HUDEP-2 (cell line): ENCODE measurements around the gene INSIG1.
A peak's percentile ranks its signal among the peaks of the same experiment; 100 is the strongest.

Experiments
- DNase-seq, 76 experiments: peaks; one replicate each; lab custom pipeline; 2025; ENCODE audit not compliant: unreplicated experiment in 76 of 76; lab: John Stamatoyannopoulos, UW

The INSIG1 gene

DNA sequence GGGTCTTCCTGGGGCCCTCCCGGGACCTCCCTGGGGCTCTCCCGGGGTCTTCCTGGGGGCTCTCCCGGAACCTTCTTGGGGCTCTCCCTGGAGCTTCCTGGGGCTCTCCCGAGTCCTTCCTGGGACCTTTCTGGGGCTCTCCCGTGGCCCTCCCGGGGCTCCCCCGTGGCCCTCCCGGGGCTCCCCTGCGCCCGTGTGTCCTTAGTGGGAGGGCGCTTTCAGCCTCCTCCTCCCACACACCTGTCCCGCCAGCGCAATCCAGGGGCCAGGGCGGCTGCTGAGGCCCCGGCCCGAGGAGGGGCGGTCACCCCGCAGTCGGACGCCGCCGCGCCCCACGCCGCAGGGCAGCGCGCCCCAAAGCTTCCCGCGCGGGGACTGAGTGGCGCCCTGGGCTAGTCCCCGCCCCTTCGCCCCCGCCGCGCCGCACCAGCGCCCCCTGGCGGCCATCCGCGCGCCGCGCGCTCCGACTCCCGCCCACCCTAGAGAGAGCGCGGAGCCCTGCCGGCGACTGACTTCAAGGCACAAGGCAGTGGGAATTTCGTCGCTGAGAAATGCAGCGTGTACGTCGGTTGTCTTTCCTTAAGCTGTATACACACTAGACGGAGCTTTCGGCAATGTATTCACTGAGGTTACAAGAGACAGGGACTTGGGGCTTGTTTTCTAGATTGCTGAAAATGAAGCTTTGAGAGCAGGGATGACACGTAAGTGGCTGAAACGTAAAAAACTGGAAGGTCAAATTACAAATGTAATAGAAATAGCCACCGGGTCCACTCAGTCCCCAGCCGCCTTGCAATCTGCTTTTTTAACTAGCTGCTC lies 47.1 kb downstream of the INSIG1 start:
- peak in 73 of 76 experiments; percentile 1 to 88 (median 60) for DNase-seq

GRCh38 chr7:155345490-155345889 lies 47.8 kb downstream of the INSIG1 start:
- no peak for DNase-seq

- DNase-seq = no peak
These were observed 48.6 kb downstream of the INSIG1 start for GRCh38 chr7:155346285-155346684.

DNA sequence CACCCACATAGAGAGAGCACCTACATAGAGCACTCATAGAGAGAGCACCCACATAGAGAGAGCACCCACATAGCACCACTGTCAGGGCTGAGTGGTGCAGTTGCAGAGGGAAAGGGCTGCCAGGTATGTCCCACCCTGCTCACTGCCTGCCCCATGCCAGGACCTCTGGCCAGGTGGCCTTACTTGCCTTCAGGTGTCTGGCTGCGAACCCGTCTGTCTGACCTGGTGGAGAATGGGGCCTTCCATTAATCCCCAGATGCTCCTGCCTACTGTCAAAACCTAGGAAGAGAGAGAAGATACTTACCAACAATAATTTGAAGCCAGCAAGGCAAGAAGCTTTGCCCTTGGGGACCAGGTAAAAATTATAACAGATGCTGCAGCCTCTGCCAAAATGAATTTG lies 51.1 kb downstream of the INSIG1 start:
- no peak for DNase-seq

- no peak for DNase-seq
These were observed 52.1 kb downstream of the INSIG1 start for GRCh38 chr7:155349601-155350331.

DNA sequence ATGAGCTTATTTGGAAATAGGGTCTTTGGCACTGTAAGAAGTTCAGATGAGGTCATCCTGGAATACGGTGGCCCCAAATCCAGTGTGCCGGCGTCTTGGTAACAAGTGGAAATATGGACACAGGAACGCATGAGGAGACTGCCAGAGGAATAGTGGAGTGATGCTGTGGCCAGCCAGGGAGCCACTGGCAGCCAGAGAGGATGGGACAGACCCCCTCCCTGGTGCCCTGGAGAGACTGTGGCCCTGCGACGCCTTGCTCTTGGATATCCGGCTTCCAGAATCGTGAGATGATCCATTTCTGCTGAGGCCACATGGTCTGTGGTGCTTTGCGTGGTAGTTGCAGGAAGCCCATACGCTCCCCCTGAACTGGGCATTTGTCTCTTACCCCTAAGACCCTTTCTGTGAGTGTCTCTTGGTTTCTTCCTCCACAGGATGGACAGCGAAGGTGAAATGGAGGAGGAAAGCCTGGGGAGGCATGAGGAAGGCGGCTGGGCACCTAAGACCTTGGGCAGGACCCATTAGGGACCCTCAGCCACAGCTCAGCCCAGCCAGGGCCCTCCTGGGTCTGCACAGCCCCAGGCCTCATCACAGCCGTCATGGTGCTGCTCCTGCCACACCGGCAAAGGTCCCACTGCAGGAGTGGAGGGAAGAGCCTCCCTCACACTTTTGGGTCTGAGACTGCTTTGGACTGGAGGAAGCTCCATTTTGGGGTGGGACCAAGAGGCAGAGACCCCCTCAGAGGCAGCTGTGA lies 53.6 kb downstream of the INSIG1 start:
- DNase-seq = no peak

DNA sequence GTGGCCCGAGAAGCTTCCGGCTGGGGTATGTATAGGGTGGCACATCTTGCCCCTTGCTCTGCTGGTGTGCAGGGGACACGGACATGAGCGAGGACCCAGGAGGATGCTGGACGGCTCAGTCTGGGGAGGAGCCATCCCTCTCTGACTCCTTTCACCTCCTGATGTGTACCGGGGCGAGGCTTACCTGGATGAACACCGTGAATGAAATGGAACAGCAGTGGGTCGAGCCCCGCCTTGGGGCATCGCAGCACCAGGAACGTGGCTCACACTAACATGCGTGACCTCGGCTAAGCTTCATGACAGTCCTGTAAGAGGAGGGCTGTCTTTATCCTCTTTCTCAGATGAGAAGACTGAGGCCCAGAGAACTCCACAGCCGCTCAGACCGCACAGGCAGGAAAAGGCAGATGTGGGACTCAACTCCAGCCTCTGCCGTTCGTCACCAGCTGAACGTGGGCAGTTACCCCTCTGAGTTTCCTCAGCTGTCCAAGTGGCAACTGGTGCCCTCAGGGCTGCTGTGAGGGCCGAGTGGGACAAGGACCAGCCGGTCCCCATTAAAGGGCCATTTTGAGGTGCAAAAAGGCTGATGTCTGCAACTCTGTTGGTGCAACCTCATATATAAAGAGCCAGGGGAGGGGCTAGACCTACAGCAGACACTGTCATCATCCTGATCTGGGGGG lies 54.5 kb downstream of the INSIG1 start:
- DNase-seq = no peak

DNA sequence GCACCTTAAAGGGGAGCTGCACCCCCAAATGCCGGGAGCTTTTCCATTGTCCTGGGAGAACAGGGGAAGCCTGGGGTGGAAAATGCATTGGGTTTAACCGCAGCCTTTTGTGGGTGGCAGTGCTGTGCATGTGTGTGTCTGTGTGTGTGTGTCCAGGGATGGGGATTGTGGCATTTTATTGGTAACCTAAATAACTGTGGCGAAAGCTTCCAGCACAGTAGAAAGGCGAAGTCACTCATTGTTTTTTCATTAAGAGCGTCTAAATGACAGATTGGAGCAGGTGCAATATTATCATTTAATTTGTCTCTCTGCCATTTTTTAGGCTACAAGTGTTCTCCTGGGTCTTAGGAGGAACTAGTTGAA lies 55.1 kb downstream of the INSIG1 start:
- no peak for DNase-seq

GRCh38 chr7:155353256-155353897 lies 55.7 kb downstream of the INSIG1 start:
- DNase-seq = no peak

DNA sequence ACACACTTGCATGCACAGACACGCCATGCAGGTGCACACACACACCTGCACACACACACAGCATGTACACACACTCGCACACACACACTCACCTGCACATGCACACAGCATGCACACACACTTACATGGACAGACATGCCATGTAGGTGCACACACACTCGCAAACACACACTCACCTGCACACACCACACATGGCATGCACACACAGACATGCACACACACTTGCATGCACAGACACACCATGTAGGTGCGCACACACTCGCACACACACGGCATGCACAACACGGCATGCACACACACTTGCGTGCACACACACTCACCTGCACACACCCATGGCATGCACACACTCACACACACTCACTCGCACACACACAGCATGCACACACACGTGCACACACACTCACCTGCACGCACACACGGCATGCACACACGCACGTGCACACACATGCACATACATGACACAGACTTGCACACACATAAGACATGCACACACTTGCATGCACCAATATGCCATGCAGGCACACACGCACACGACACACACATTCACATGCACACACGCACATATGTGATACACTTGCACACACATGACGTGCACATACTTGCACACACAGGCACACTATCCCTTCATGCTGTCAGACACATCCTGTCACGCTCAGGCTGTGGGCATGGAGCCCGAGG lies 56.8 kb downstream of the INSIG1 start:
- no peak for DNase-seq

GRCh38 chr7:155355176-155355575 lies 57.5 kb downstream of the INSIG1 start:
- no peak for DNase-seq

- no peak for DNase-seq
These were observed 58.1 kb downstream of the INSIG1 start for GRCh38 chr7:155355745-155356144.

DNA sequence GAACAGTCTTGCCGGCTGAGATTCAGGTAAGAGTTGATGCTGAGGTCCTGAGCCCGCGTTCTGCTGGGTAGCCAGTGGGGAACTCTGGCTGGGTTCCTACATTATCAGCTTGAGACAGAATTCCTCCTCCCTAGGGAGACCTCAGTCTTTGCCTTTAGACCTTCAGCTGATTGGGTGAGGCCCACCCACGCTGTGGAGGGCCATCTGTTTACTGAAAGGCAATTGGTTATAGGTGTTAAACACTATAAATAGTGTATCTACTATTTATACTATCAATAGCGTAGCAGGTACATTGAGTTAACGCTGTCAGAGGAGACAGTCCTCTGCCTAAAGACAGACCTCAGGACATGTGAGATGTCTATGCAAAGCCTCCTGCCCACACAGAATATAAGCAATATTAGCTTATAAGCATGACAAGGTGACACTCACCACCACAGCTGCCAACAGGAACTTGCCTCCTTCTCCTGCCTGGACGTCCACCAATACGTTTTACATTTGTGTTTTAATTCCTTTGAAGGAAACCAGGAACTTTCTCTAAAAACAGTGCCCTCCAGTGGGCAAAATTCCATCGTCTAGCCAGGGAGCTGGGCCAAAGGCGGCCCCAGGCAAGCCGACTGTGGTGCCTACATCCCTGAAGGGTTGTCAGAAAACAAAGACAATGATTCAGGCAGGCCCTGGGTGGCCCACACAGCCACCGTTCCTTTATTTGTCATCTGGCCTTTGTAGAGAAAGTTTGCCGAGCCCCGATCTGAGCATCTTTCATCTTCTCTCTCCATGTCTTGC lies 58.8 kb downstream of the INSIG1 start:
- peak in 12 of 76 experiments; percentile 6 to 47 (median 12) for DNase-seq

DNA sequence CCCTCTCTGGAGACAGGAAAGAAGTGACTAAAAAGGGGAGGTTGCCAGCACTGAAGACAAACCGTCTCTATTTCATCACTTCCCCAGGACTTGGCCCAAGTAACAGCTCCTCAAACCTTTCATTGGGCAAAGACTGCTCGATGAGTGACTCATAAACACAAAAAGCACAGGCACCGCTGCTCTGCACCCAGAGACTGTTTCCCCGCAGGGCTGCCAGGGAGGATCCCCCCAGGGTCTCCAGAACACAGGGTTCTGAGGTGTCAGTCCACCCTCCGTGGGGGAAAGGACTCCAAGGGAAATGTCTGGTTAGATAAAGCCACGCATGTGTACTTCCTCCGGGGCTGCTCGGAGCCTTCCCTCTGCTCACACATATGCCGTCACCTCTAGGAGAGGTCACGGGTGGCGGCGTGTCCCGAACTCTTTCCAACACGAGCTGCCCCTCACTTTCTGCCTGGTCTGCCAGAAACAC lies 59.9 kb downstream of the INSIG1 start:
- no peak for DNase-seq

DNA sequence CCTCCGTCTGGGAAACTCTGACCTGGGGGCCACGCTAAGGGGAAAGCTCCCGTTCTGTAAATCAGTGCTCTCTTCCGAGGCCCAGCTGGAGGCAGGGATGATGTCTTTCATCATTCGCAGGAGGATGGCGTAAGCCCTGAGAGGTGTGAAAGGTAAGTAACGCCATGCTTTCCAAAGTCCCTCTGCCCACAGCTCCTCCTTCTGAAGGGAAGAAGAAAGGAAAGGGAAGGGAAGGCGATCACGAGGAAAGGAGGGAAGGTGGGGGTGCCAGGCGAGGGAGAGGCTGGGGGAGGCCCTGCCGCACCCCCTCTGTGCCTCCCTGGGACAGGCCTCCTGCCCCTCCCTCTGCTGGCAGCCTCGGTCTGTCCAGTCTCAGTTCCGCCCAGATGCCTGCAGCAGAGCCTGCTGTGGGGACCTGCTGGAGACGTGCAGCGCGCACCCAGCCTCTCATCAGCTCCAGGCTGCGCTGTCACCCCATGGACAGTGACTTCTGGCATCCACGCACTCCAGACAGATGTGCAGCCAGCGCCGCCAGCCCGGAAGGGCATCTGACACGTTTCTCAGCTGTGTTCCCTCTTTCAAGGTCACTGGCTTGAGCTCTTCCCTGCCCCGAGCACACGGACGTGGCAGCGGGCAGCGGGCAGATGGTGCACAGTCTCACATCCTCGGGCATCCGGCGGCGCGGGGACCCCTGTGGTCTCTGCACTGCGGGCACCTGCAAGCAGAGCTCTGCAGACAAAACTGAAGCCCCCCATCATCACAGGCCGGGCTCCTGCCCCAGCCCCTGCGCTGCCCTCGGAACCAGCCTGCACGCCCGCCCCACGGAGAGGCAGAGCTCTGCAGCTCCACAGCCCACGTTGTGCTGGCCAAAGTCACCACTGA lies 60.6 kb downstream of the INSIG1 start:
- DNase-seq = no peak

- no peak for DNase-seq
These were observed 61.5 kb downstream of the INSIG1 start for GRCh38 chr7:155358948-155359712.
